ENCODE results near the gene BIRC2.
A peak's percentile ranks its signal among the peaks of the same experiment; 100 is the strongest.

Gene BIRC2

GRCh38 chr11:102319544-102319943 is 27.5 kb upstream of the BIRC2 start:
- Histone ChIP-seq H3K79me2 (ENCODE audit: control insufficient read depth, low read length) (peaks cover 41% of the 10 kb centered on the region), H3K27me3 (ENCODE audit: control insufficient read depth, low read length) (no peaks in the 10 kb centered on the region), H3K4me2 (ENCODE audit: low read length) (peak overlapping the region; percentile 83), H3K27ac (ENCODE audit: low read depth, low read length) (no peak overlapping the region), H3K36me3 (ENCODE audit: control insufficient read depth, low read length) (peaks cover 15% of the 10 kb centered on the region), H4K20me1 (ENCODE audit: control insufficient read depth, insufficient read depth, low read depth, low read length) (no peaks in the 10 kb centered on the region), H3F3A (ENCODE audit: control insufficient read depth, insufficient read depth) (peaks cover 14% of the 10 kb centered on the region), H3K9me2 (replicated peaks; ENCODE audit: control insufficient read depth, low read length) (no peaks in the 10 kb centered on the region), H3K9me3 (ENCODE audit: control insufficient read depth, insufficient read depth, low read length) (no peaks in the 10 kb centered on the region), H3K4me1 (ENCODE audit: control insufficient read depth, low read length) (peaks cover 83% of the 10 kb centered on the region), H3K4me3 (ENCODE audit: low read length) (peak overlapping the region; percentile 75)
- TF ChIP-seq EZH2phosphoT487 (IDR thresholded peaks at IDR 0.05; ENCODE audit: borderline replicate concordance, low read length) (no peak), CTCF (IDR thresholded peaks at IDR 0.05; ENCODE audit: low read depth, low read length, poor library complexity, severe bottlenecking) (no peak)

GRCh38 chr11:102320188-102320587 is 26.8 kb upstream of the BIRC2 start:
- no peak for TF ChIP-seq CTCF (IDR thresholded peaks at IDR 0.05; ENCODE audit: low read depth, low read length, poor library complexity, severe bottlenecking)
- TF ChIP-seq EZH2phosphoT487 (IDR thresholded peaks at IDR 0.05; ENCODE audit: borderline replicate concordance, low read length), result no peak
- H3K27ac ChIP-seq (ENCODE audit: low read depth, low read length), result 0 out of 2 replicates have a peak overlapping the region, but pooled peaks have one; percentile 6
- H3K36me3 ChIP-seq (ENCODE audit: control insufficient read depth, low read length), result peaks cover 20% of the 10 kb centered on the region
- H3K27me3 ChIP-seq (ENCODE audit: control insufficient read depth, low read length), result no peaks in the 10 kb centered on the region
- peak overlapping the region; percentile 75 for H3K4me3 ChIP-seq (ENCODE audit: low read length)
- no peaks in the 10 kb centered on the region for H4K20me1 ChIP-seq (ENCODE audit: control insufficient read depth, insufficient read depth, low read depth, low read length)
- peaks cover 41% of the 10 kb centered on the region for H3K79me2 ChIP-seq (ENCODE audit: control insufficient read depth, low read length)
- peak overlapping the region; percentile 83 for H3K4me2 ChIP-seq (ENCODE audit: low read length)
- H3K9me2 ChIP-seq (replicated peaks; ENCODE audit: control insufficient read depth, low read length), result no peaks in the 10 kb centered on the region
- H3F3A ChIP-seq (ENCODE audit: control insufficient read depth, insufficient read depth), result peaks cover 11% of the 10 kb centered on the region
- no peaks in the 10 kb centered on the region for H3K9me3 ChIP-seq (ENCODE audit: control insufficient read depth, insufficient read depth, low read length)
- peaks cover 81% of the 10 kb centered on the region for H3K4me1 ChIP-seq (ENCODE audit: control insufficient read depth, low read length)

DNA sequence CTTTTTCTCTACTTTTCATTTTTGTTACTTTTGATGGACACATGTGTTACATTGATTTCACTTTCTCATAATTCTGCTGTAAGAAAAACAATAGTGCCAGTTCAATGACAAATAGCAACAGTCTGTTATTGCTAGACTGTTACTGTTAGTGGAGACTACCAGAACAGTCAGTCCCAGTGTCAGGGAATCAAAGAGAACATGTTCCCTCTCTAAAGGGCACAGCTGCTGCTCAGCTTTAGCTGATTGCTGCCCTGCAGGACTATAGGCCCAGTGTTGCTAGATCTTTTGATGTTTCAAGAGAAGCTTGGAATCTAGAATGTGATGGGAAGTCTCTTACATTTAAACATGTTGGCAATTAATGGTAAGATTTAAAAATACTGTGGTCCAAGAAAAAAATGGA is 26.3 kb upstream of the BIRC2 start:
- Histone ChIP-seq H3K9me2 (replicated peaks; ENCODE audit: control insufficient read depth, low read length) (no peaks in the 10 kb centered on the region), H3K4me3 (ENCODE audit: low read length) (peak overlapping the region; percentile 75), H3K27me3 (ENCODE audit: control insufficient read depth, low read length) (no peaks in the 10 kb centered on the region), H3K4me1 (ENCODE audit: control insufficient read depth, low read length) (peaks cover 76% of the 10 kb centered on the region), H3K4me2 (ENCODE audit: low read length) (peak overlapping the region; percentile 83), H4K20me1 (ENCODE audit: control insufficient read depth, insufficient read depth, low read depth, low read length) (no peaks in the 10 kb centered on the region), H3F3A (ENCODE audit: control insufficient read depth, insufficient read depth) (peaks cover 10% of the 10 kb centered on the region), H3K79me2 (ENCODE audit: control insufficient read depth, low read length) (peaks cover 41% of the 10 kb centered on the region), H3K27ac (ENCODE audit: low read depth, low read length) (0 out of 2 replicates have a peak overlapping the region, but pooled peaks have one; percentile 6), H3K9me3 (ENCODE audit: control insufficient read depth, insufficient read depth, low read length) (no peaks in the 10 kb centered on the region), H3K36me3 (ENCODE audit: control insufficient read depth, low read length) (peaks cover 20% of the 10 kb centered on the region)
- TF ChIP-seq CTCF (IDR thresholded peaks at IDR 0.05; ENCODE audit: low read depth, low read length, poor library complexity, severe bottlenecking) (no peak), EZH2phosphoT487 (IDR thresholded peaks at IDR 0.05; ENCODE audit: borderline replicate concordance, low read length) (no peak)
